ENCODE results near the gene S100A10.

S100A10 gene

GRCh38 chr1:151993734-151994496 is at the start of gene S100A10:
S100A10 (minus strand) TSS chr1:151993859; CDS start chr1:151986230, 7,629 bp downstream.
- DNase-seq, result peak; percentile 92

- DNase-seq, result no peak
Observed at GRCh38 chr1:152042030-152042429, 48.4 kb upstream of the S100A10 start.

GRCh38 chr1:152039886-152040285 is 46.2 kb upstream of the S100A10 start:
- DNase-seq, result no peak

GRCh38 chr1:152039461-152039860 is 45.8 kb upstream of the S100A10 start:
- no peak for DNase-seq

- no peak for DNase-seq
Observed at GRCh38 chr1:152038871-152039270, 45.2 kb upstream of the S100A10 start.

GRCh38 chr1:152036267-152037216 is 42.9 kb upstream of the S100A10 start, which contains the start of gene S100A11:
S100A11 (minus strand) TSS chr1:152037004; CDS start chr1:152036915, 89 bp downstream.
- DNase-seq, result peak; percentile 91

GRCh38 chr1:152035539-152036266 is 42.0 kb upstream of the S100A10 start:
- DNase-seq, result peak; percentile 66

GRCh38 chr1:152034654-152035538 is 41.2 kb upstream of the S100A10 start:
- peak; percentile 87 for DNase-seq

DNA sequence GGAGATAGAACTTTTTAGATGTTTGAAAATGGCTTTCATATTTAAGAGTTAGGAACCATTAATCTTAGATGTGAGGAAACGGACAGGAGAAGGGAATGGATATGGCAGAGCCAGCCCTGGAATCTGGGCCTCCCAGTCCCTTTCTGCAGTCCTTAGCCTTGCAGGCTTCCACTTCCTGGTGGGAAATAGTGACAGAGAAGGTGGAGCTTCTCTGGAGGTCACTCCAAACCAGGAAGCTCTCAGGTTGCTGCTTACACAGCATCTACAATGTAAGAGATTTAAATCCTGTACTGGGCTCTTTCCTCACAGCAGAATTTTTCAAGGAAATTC is 40.6 kb upstream of the S100A10 start:
- no peak for DNase-seq

- no peak for DNase-seq
Observed at GRCh38 chr1:152029929-152030211, 36.2 kb upstream of the S100A10 start.

DNA sequence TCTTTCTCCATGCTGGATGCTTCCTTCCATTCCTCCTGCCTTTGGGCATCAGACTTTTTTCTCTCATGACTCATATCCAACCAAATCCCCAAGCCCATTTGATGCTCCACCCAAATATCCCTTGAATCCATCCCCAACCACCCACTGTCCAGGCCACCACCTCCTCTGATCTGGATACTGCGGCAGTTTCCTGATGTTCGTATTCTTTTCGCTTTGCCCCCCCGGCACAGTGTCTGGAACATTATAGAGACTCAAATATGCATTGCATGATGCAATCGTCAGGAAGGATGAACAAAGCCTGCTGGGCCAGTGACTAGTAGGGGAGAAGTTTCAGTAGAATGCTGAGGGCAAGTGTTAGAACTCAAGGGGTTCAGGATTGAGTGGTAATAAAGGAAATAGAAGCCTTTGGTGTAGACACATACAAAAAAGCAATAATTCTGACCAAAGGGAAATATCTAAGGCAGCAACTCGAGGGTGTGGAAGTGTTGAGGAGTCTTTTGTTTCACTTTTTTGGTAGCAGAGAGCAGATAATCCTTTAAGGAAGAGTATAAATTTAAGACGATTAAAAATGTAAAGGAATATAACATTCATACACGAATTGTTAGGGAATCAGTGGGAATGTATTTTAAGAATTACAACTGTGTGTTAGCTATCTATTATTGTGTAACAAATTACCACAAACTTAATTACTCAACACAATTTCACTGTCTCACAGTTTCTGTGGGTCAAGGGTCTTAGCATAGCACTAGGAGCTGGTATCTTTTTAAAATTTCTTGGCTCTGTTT is 35.7 kb upstream of the S100A10 start:
- no peak for DNase-seq

DNA sequence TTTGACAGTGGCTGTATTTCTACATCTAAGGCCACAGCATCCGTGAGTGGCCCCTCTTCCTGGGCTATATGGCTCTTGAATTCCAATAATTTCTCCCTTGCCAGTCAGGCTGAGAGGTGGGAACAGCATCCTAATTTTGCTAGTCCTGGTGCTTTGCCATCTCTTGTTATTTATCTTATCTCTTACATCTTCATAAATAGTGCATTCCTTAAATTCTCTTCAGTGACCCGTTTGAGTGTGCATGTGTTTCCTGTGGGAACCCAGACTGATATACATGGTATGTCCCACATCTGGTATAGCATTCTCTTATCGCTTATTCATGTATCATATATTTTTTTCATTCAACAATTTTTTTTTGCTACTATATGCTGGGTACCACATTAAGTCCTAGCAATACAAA is 33.2 kb upstream of the S100A10 start:
- no peak for DNase-seq

DNA sequence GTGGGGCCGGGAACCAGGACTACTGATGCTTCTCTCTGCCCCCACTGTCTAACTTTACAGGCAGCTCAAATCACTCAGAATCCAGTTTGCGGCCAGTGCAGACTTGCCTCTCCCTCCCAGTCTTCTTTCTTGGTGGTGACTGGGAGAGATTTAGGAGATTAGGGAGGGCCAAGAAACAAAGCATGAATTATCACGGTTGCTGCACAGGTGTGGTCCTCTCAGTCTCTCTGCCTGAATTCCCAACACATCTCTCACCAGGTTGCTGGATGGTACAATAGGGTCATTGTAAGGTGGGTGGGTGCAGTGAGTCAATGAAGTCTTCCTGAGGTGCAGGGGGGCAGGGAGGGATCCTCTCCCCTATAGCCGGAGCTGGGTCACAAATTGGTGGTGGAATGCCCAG is 30.6 kb upstream of the S100A10 start:
- DNase-seq, result no peak

DNA sequence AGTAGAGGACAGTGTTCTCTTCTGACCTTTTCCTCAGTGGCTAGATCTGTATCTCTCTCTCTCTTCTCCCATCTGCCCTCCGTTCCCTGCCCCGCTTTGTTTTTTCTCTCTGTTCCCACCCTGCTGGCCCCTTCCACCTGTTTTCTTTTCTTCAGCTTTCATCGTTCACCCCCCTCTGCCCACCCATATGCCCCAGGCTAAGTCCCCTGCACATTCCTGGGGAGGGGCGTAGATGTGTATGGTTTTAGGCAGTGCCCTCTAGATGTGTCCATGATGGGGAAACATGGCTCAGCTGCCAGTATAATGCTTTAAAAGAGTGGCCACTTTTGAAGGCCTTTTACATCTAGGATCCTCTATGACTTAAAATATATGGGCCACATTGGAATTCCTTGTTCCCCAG is 29.6 kb upstream of the S100A10 start:
- DNase-seq, result no peak

- no peak for DNase-seq
Observed at GRCh38 chr1:152022474-152022873, 28.8 kb upstream of the S100A10 start.

- no peak for DNase-seq
Observed at GRCh38 chr1:152021569-152021968, 27.9 kb upstream of the S100A10 start.

GRCh38 chr1:152020849-152021248 is 27.2 kb upstream of the S100A10 start:
- no peak for DNase-seq

DNA sequence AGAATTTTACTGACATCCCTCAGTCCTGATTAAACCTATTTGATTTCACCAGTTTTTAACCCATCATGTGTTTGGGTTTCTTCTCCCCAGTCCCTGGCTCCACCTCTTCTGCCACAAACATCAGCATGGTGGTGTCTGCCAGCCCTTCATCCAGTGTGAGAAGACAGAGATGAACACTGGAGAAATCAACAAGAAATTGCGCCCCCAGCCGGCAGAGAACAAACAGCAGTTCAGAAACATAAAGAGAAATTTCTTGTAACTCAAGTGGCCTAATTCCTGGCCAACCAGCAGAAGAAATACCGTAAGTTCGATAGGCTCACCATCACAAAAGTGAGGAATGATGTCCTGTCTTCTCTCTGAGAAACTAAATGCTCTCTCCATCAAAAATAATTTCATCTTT is 24.9 kb upstream of the S100A10 start:
- peak; percentile 67 for DNase-seq

DNA sequence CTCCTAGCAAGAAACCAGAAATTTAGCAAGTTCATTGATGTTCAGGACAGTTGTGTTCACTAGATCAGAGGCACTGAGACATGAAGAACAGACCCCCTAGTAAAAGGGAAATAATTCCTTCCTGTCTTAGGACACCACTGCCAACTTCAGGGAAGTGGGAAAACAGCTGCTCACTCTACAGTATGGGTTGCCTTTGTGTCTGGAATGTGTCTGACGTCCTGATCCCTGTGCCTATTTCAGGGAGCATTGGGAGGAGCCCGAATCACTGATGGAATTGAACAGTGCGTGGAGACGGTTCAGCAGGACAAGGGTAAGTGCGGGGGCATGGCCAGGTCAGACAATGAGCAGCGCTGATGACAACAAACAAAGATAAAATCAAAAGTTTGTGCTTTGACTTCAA is 22.1 kb upstream of the S100A10 start:
- no peak for DNase-seq

DNA sequence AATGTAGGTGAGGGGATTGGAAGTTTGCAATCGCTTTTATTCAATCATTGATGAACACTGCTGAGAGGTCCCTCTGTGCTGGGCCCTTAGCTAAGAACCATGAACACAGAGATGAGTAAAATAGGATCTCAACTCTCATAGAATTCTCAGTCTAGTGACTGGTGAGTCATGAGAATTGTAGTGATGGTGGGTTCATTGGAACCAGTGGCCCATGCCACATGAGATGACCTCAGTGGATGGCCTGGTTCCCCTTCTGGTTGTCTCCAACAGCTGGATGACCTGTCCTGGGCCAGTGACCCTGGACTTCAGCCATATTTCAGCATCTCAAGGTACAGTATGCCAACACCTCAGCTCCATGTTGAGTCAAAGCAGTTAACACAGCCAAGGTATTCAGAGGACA is 21.3 kb upstream of the S100A10 start:
- no peak for DNase-seq

GRCh38 chr1:152013664-152014237 is 20.1 kb upstream of the S100A10 start:
- peak; percentile 78 for DNase-seq

Measured in activated effector memory CD4-positive, alpha-beta T cell treated with anti-CD3 and anti-CD28 coated beads, Interleukin-2, amount 50 U/mL, for 16 hours (primary cell).